HL-60 (cell line): ENCODE results near the gene B4GAT1.

Experiments
- DNase-seq, 2 experiments: peaks; one replicate each; pipeline ENCODE4 v3.0.0-alpha.2; 2010 to 2020; ENCODE audit warnings: low read depth in 1 of 2, low spot score in 1 of 2
- H3K27ac ChIP-seq: fragments of 250-450 bp; sonication (Bioruptor Pico); replicated peaks from 2 replicates; pipeline ENCODE4 v1.5.1; 2020; ENCODE audit warnings: mild to moderate bottlenecking, moderate library complexity
- H3K27me3 ChIP-seq: fragments of 250-450 bp; sonication (Bioruptor Pico); 2 replicates; pipeline ENCODE4 v1.5.1; 2021; ENCODE audit warnings: mild to moderate bottlenecking, moderate library complexity; ENCODE audit not compliant: insufficient read depth, poor library complexity, severe bottlenecking
- H3K4me3 ChIP-seq: replicated peaks from 2 replicates; pipeline ENCODE4 v1.5.1; 2011; ENCODE audit warnings: mild to moderate bottlenecking, control low read depth, low read length; ENCODE audit not compliant: insufficient read depth
- CTCF ChIP-seq: IDR thresholded peaks from one replicate; pipeline ENCODE4 v1.5.1; 2011; ENCODE audit warnings: low read length, control low read depth, inconsistent platforms; ENCODE audit not compliant: insufficient read depth
- GABPA ChIP-seq: IDR thresholded peaks from 2 replicates; pipeline ENCODE4 v1.6.1; 2012; ENCODE audit warnings: low read depth
- POLR2AphosphoS5 ChIP-seq: IDR thresholded peaks from 2 replicates; pipeline ENCODE4 v1.6.1; 2012; ENCODE audit warnings: low read depth
- REST ChIP-seq: IDR thresholded peaks from 2 replicates; pipeline ENCODE4 v1.6.1; 2012; ENCODE audit warnings: low read depth; ENCODE audit not compliant: insufficient replicate concordance
- SPI1 ChIP-seq: IDR thresholded peaks from 2 replicates; pipeline ENCODE4 v1.6.1; 2012; ENCODE audit warnings: low read depth, mild to moderate bottlenecking, borderline replicate concordance
- long read RNA-seq: library from polyadenylated mRNA; unstranded; transcript quantifications from one replicate; pipeline ENCODE4 v2.0.0, GENCODE V29; 2020

The B4GAT1 gene
- long read RNA-seq, transcript B4GAT1-201 (2 exons, 2,072 nt): major isoform, 47 of 47 reads
- long read RNA-seq, partial matches to known transcripts: 0 of 47 reads
- long read RNA-seq, other reads (novel, unspliced or antisense): 0 of 47 reads

GRCh38 chr11:66347425-66348276 lies at the start of gene B4GAT1:
Gene B4GAT1 (minus strand): TSS chr11:66347629. CDS start chr11:66347545, 84 bp downstream.
- Histone ChIP-seq H3K27ac (peak within 1 kb of the TSS; percentile 39; the same call in 1 of the 2 replicates), H3K27me3 (no peaks in the 10 kb centered on the region), H3K4me3 (peak within 1 kb of the TSS; percentile 67)
- no peak for TF ChIP-seq SPI1
- no peak for TF ChIP-seq REST
- no peak for TF ChIP-seq POLR2AphosphoS5
- peak in 1 of 2 experiments; percentile 84 for DNase-seq

- peaks cover 2% of the 10 kb centered on the region for H3K27me3 ChIP-seq
- H3K27ac ChIP-seq: no peak overlapping the region
- TF ChIP-seq SPI1 (no peak), POLR2AphosphoS5 (no peak), GABPA (no peak), REST (no peak), CTCF (no peak)
- DNase-seq: no peak
- no peak overlapping the region for H3K4me3 ChIP-seq
Measured at GRCh38 chr11:66393954-66394353, 46.5 kb upstream of the B4GAT1 start.

- no peak for DNase-seq
- Histone ChIP-seq H3K27ac (no peak overlapping the region), H3K4me3 (no peak overlapping the region), H3K27me3 (peaks cover 2% of the 10 kb centered on the region)
- no peak for TF ChIP-seq REST
- no peak for TF ChIP-seq POLR2AphosphoS5
- no peak for TF ChIP-seq GABPA
- TF ChIP-seq CTCF: no peak
- TF ChIP-seq SPI1: no peak
Measured at GRCh38 chr11:66391322-66391721, 43.9 kb upstream of the B4GAT1 start.
